ENCODE measurements around the gene AR.

- TF ChIP-seq CTCF (IDR thresholded peaks at IDR 0.05; ENCODE audit: low read depth, low read length, missing input control) (no peak), FOXA1 (IDR thresholded peaks at IDR 0.05) (no peak), MAX (IDR thresholded peaks at IDR 0.05) (no peak), YY1 (IDR thresholded peaks at IDR 0.05) (no peak), ATF3 (IDR thresholded peaks at IDR 0.05) (no peak), EGR1 (IDR thresholded peaks at IDR 0.05; ENCODE audit: low read depth in 2 of 2) (no peak)
- TF ChIP-seq, protein P1, sequence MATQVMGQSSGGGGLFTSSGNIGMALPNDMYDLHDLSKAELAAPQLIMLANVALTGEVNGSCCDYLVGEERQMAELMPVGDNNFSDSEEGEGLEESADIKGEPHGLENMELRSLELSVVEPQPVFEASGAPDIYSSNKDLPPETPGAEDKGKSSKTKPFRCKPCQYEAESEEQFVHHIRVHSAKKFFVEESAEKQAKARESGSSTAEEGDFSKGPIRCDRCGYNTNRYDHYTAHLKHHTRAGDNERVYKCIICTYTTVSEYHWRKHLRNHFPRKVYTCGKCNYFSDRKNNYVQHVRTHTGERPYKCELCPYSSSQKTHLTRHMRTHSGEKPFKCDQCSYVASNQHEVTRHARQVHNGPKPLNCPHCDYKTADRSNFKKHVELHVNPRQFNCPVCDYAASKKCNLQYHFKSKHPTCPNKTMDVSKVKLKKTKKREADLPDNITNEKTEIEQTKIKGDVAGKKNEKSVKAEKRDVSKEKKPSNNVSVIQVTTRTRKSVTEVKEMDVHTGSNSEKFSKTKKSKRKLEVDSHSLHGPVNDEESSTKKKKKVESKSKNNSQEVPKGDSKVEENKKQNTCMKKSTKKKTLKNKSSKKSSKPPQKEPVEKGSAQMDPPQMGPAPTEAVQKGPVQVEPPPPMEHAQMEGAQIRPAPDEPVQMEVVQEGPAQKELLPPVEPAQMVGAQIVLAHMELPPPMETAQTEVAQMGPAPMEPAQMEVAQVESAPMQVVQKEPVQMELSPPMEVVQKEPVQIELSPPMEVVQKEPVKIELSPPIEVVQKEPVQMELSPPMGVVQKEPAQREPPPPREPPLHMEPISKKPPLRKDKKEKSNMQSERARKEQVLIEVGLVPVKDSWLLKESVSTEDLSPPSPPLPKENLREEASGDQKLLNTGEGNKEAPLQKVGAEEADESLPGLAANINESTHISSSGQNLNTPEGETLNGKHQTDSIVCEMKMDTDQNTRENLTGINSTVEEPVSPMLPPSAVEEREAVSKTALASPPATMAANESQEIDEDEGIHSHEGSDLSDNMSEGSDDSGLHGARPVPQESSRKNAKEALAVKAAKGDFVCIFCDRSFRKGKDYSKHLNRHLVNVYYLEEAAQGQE (IDR thresholded peaks at IDR 0.05), result no peak
Observed at GRCh38 chrX:67684136-67684535, 140.3 kb downstream of the AR start.

Data from liver (tissue), 3 donors.